Ovary (tissue), 9 donors: ENCODE data around the gene TBC1D24. TPM values are rescaled to one million over a fixed set of nuclear protein-coding genes. Genes with fewer than 3 reads are reported as not detected.
"Not testable (repeated sequence)": the region's sequence is repeated elsewhere in the genome, so short reads cannot be mapped to it uniquely, and the experiment has no call there.

Experiments
- DNase-seq, 5 donors: peaks; one replicate each; pipeline ENCODE4 v3.0.0-alpha.2; 2019 to 2020
- H3K27ac ChIP-seq, 2 donors: fragments of 200-600 bp; one replicate each; pipeline versions ENCODE4 v1.5.1 to v1.8.0; 2019 to 2022
- H3K27me3 ChIP-seq: fragments of 200-600 bp; one replicate; pipeline ENCODE4 v1.8.0; 2022
- H3K36me3 ChIP-seq: fragments of 200-600 bp; sonication (generic); one replicate; pipeline ENCODE4 v1.5.1; 2019
- H3K4me1 ChIP-seq: one replicate; pipeline ENCODE4 v1.8.1; 2013; ENCODE audit warnings: mild to moderate bottlenecking, moderate library complexity; ENCODE audit not compliant: insufficient read depth
- H3K4me3 ChIP-seq: fragments of 200-600 bp; sonication (generic); one replicate; pipeline ENCODE4 v1.5.1; 2017
- H3K9me3 ChIP-seq, 2 donors: fragments of 200-600 bp in 1 of 2; sonication (generic) in 1 of 2; one replicate each; pipeline versions ENCODE4 v1.5.1 to v1.8.1; 2013 to 2019; ENCODE audit warnings: mild to moderate bottlenecking in 1 of 2, moderate library complexity in 1 of 2
- EP300 ChIP-seq: sonication (generic); formaldehyde crosslinking; IDR thresholded peaks from one replicate; pipeline ENCODE4 v1.6.1; 2017; ENCODE audit warnings: antibody characterized with exemption
- POLR2A ChIP-seq: fragments of 450-650 bp; IDR thresholded peaks from one replicate; pipeline ENCODE4 v1.6.1; 2017; ENCODE audit warnings: antibody characterized with exemption, mild to moderate bottlenecking, moderate library complexity
- WGBS, 3 donors: extraction: QIAGEN DNeasy Blood & Tissue Kit in 1 of 3; methylation state at CpG; one replicate each; pipeline versions ENCODE4 v1.1.5 to v1.1.7; 2013 to 2017; 5-methylcytosine and 5-hydroxymethylcytosine counted together
- intact Hi-C, 4 donors: fragments of 100-400 bp; cut with DNase I; formaldehyde crosslinking; loops; one replicate each; pipeline versions ENCODE4 v1.11.0 to v1.15.1; 2022 to 2023
- polyA plus RNA-seq, 2 donors: library from polyadenylated mRNA; stranded (reverse); fragments of 200-250 nt in 1 of 2; fragments of 350-450 nt in 1 of 2; fragmentation: Illumina TruSeq in 1 of 2; extraction: RNeasy Lipid Tissue Mini Kit (QIAGEN cat#74804) in 1 of 2; gene quantifications; one replicate each; pipeline ENCODE4 v1.2.3, GENCODE V29; 2013 to 2014
- total RNA-seq, 7 donors: library from RNA; depleted of rRNA in 2 of 7; stranded (reverse); fragments of >200 nt in 2 of 7; fragmentation: NEBNext Ultra II Directional in 3 of 7; extraction: Animal tissue kit (Norgen Biotek cat#: 25700) in 3 of 7; gene quantifications; one replicate each; pipeline versions ENCODE4 v1.1.0 to v1.2.4, GENCODE V29; 2016 to 2023
- TF ChIP-seq, protein P1 (sequence below), 3 donors: fragments of 450-650 bp in 2 of 3; fragments of 200-600 bp in 1 of 3; IDR thresholded peaks; one replicate each; pipeline versions ENCODE4 v1.5.1 to v1.8.0; 2016 to 2022; ENCODE audit warnings: antibody characterized with exemption in 3 of 3, mild to moderate bottlenecking in 1 of 3
- donor health status: DM: no; HTN: no; CAD: no; lungs with moderate emphysema.
- donor health status: DM: no; HTN: no; CAD: no.
- donor health status: Bipolar disorder and iron deficiency.
- donor health status: DM: yes; HTN: yes; CAD: no.
- donor health status: DM: no; HTN: no; CAD: no.
- donor health status: DM: yes; HTN: yes; CAD: no.

The TBC1D24 gene
- total and polyA plus RNA-seq, 9 donors = 1.9 to 8.1 (median 6.0) TPM

GRCh38 chr16:2432286-2432685 is 42.6 kb upstream of the TBC1D24 start:
- Histone ChIP-seq H3K27me3 (no peaks in the 10 kb centered on the region), H3K27ac (no peak overlapping the region), H3K36me3 (no peaks in the 10 kb centered on the region), H3K9me3 (no peaks in the 10 kb centered on the region), H3K4me3 (no peak overlapping the region), H3K4me1 (peaks cover 2% of the 10 kb centered on the region)
- TF ChIP-seq POLR2A (no peak), EP300 (no peak)
- TF ChIP-seq, protein P1, sequence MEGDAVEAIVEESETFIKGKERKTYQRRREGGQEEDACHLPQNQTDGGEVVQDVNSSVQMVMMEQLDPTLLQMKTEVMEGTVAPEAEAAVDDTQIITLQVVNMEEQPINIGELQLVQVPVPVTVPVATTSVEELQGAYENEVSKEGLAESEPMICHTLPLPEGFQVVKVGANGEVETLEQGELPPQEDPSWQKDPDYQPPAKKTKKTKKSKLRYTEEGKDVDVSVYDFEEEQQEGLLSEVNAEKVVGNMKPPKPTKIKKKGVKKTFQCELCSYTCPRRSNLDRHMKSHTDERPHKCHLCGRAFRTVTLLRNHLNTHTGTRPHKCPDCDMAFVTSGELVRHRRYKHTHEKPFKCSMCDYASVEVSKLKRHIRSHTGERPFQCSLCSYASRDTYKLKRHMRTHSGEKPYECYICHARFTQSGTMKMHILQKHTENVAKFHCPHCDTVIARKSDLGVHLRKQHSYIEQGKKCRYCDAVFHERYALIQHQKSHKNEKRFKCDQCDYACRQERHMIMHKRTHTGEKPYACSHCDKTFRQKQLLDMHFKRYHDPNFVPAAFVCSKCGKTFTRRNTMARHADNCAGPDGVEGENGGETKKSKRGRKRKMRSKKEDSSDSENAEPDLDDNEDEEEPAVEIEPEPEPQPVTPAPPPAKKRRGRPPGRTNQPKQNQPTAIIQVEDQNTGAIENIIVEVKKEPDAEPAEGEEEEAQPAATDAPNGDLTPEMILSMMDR (IDR thresholded peaks at IDR 0.05) = no peak
- DNase-seq = no peak
- 95 to 96% (median 96%) methylated on average over 6 of the region's 6 CpGs for WGBS, 3 donors
- intact Hi-C loops = loop anchor here in 1 of 4 donors (10.0 kb wide), 2 partner anchors 73 to 87 kb away; partner anchors contain the start of gene ABCA3

DNA sequence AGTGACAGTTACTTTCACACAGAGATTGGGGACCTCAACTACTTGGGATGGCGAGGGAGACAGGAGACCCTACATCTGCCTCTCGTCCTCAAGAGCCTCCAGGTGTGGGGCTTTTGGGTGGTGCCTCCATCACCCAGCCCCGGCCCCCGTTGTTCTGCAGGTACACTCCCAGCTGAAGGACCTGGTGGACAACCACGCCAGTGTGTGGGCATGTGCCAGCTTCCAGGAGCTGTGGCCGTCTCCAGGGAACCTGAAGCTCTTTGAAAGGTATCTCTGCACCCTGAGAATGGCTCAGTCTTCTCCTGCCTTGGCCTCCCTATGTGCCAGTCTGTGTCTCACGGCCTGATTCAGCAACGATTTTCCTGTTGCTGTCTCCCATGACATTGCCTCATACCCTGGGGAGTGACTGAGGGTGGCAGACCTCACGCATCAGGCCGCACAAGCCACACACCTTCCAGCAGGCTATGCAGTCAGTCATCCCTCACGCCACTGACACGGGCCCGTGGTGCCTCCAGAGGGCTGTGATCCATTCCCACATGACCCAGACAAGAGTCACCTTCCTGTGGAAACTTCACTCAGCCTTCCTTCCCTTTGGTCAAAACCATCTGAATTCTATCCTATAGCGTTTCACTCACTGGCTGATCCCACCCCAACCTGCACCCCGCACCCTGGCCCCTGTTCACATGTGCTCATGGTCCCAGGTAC is 42.0 kb upstream of the TBC1D24 start:
- DNase-seq = no peak
- peaks cover 2% of the 10 kb centered on the region for H3K4me1 ChIP-seq
- no peaks in the 10 kb centered on the region for H3K36me3 ChIP-seq
- intact Hi-C loops = loop anchor here in 1 of 4 donors (10.0 kb wide), 2 partner anchors 72 to 88 kb away; partner anchors contain the start of gene ABCA3
- H3K9me3 ChIP-seq = no peaks in the 10 kb centered on the region
- TF ChIP-seq EP300 = no peak
- no peak for TF ChIP-seq POLR2A
- TF ChIP-seq, protein P1 (IDR thresholded peaks at IDR 0.05) = no peak
- whole genome bisulfite sequencing, 3 donors = 94 to 96% (median 95%) methylated on average over 15 of the region's 15 CpGs
- no peaks in the 10 kb centered on the region for H3K27me3 ChIP-seq
- H3K4me3 ChIP-seq = no peak overlapping the region
- no peak overlapping the region for H3K27ac ChIP-seq

DNA sequence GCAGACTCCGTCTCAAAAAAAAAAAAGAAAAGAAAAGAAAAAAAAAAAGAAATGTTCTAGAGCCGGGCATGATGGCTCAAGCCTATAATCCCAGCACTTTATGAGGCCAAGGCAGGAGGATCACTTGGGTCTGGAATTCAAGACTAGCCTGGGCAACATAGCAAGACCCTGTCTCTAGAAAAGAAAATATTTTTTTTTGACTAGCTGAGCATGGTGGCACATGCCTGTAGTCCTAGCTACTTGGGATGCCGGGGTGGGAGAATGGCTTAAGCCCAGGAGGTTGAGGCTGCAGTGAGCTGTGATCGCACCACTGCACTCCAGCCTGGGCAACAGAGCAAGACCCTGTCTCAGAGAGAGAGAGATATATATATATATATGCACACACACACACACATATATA is 39.7 kb upstream of the TBC1D24 start:
- DNase-seq, H3K9me3 ChIP-seq, H3K4me3 ChIP-seq, H3K27me3 ChIP-seq, H3K4me1 ChIP-seq, H3K27ac ChIP-seq, H3K36me3 ChIP-seq: not testable (repeated sequence)
- 94 to 99% (median 95%) methylated on average over 3 to 4 of the region's 4 CpGs for WGBS, 3 donors
- intact Hi-C loops = loop anchor here in 1 of 4 donors (10.0 kb wide), 2 partner anchors 70 to 90 kb away; partner anchors contain the start of gene ABCA3

GRCh38 chr16:2436110-2436509 is 38.8 kb upstream of the TBC1D24 start:
- TF ChIP-seq, protein P1 (IDR thresholded peaks at IDR 0.05) = no peak
- no peak for TF ChIP-seq EP300
- no peak for TF ChIP-seq POLR2A
- H3K36me3 ChIP-seq = no peaks in the 10 kb centered on the region
- peak in 1 of 5 donors; percentile 5 for DNase-seq
- intact Hi-C loops = loop anchor here in 1 of 4 donors (10.0 kb wide), 2 partner anchors 69 to 91 kb away; partner anchors contain the start of gene ABCA3
- 88 to 94% (median 90%) methylated on average over 9 of the region's 9 CpGs for WGBS, 3 donors
- no peak overlapping the region for H3K4me3 ChIP-seq
- H3K4me1 ChIP-seq = no peaks in the 10 kb centered on the region
- no peaks in the 10 kb centered on the region for H3K9me3 ChIP-seq
- H3K27ac ChIP-seq = no peak overlapping the region
- no peaks in the 10 kb centered on the region for H3K27me3 ChIP-seq
